NCI-H1436 (cell line): ENCODE measurements around the gene AGPAT4.
"Not testable (repeated sequence)": the region's sequence is repeated elsewhere in the genome, so short reads cannot be mapped to it uniquely, and the experiment has no call there.

Experiments
- DNase-seq: peaks from one replicate; lab custom pipeline; 2025; lab: John Stamatoyannopoulos, UW

AGPAT4 gene

DNA sequence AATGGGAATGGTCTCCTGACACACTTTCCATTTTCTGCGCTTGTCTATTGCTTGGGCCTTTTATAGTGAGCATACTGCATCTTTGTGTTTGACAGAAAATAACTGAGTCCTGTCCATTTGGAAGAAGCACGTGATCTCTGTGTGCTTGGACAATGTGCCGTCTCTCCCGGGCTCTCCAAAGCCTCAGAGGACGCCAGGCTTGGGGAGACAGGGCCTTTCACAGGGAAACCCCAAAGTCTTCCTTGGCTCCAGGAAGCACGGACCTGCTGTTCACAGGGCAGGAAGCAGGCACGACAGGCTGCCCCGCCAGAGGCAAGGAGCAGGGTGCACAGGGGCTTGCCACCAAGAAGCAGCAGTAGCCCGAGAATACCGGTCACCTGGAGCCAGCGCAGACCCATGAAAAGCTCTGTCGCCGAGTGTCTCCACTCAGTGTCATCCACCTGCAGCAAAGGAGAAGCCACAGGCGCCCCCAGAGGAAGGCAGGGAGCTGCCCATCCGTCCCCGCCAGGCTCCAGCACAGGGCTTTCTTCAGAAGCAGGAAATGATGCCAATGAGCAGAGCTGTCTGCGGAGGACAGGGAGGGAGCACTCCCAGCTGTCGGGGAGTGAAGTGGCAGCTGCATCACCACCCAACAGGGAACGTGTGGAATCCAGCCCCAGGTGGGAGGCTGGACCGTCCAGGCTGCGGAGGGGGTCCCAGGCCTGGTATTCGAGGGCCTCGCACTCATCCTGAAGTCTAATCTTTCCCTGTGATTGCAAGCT lies 135.1 kb downstream of the AGPAT4 start:
- no peak for DNase-seq

DNA sequence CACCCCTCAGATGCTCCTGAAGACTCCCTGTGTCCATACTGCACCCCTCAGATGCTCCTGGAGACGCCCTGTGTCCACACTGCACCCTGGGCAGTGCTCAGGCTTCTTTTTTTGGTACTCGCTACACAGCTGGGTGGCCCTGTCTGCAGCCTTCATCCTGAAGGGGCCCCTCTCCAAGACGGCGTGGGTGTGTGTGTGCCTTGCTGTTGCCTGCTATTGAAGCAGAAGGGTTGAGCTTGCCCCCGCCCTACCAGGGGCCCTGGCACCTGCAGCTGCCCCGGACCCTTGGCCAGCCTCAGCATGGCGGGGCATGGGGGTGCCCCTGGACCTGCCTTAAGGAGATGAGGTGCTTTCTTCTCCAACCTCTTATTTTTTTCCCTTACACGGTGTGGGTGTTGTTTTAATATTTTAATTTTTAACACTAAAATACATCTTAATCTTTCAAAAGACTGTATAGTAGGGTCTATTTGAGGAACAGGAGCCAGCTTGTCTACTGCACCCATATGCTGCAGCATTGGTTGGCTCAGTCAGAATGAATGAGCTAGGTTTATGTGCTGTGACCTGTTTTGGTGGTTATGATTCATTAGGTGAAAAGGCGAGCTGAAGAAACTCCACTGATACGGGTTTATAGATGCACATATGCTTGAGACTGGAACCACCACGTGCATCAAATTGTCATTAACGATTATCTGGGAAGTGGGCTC lies 135.9 kb downstream of the AGPAT4 start:
- DNase-seq = no peak

DNA sequence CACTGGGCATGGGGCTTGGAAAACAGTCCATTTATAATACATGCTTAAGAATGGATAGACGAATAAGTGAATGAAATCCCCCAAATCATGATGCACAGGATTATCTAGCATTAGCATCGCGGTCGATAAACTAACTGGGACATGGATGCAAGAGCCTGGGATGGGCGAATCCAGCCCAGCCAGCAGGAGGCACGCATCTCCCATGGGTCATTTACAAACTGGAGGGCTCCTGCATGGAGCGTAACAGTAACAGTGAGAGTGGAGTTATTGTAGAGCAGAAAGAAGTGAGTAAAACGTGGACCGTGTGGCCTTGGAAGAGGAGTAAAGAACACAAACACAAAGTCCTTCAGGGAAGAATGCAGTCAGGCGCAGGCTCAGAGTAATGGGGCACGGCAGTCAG lies 136.5 kb downstream of the AGPAT4 start:
- no peak for DNase-seq

DNA sequence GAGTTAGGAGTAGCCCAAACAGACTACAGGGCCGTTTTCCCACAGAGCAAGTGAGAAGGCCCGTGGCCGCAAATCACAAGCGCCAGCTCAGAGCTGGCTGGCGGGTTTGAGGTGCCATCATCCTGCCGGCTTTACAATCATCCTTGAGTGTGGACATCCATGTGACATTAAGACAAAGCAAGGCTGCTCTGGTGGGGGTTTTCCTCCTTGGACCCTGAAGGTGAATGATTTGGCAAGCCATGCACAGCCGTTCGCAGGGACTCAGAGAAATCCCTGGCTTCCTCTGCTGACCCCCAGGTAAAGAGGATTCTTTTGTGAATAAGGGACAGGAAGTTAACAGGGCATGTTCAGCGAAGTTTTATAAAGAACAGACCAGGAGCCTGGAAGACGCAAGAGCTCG lies 137.2 kb downstream of the AGPAT4 start:
- no peak for DNase-seq

DNA sequence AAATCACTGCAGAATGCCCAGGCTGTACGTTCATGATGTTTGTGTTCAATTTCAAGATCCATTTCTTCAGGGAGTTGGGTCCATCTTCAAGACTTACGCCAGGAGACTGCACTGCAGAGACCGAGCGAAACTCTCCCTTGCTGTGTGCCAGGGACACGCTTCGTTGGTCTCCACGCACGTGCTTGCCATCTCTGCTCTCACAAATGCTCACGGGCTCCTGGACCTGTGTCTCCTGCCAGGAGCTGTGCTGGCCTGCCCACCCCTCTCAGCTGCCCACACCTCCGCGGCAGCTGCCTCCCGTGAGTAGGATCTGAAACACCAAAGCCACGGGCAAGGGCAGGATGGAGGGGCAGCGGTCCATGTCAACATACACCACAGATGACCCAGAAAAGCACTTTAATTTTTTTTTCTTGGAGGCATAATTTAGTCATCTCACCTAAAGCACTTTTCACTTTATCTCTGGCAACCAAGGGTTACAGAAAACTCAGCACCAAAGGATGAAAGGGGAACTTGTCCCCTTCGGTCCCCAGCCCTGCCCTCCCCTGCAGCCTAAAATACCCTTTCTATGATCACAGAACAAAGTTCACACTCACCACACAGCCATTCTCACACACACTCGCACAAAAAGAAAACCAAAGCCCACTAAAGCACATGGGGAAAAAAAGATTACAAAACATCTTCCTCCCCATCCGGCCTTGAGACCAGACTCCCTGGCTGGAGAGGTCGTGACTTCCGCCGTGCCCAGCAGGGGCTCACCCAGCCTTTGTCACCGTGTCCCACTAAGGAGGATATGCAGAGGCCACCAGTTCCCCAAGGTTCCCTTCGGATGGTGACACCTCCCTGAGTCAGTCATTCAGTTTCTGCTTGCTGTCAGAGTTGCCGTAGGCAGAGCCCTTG lies 137.9 kb downstream of the AGPAT4 start:
- DNase-seq = no peak

DNA sequence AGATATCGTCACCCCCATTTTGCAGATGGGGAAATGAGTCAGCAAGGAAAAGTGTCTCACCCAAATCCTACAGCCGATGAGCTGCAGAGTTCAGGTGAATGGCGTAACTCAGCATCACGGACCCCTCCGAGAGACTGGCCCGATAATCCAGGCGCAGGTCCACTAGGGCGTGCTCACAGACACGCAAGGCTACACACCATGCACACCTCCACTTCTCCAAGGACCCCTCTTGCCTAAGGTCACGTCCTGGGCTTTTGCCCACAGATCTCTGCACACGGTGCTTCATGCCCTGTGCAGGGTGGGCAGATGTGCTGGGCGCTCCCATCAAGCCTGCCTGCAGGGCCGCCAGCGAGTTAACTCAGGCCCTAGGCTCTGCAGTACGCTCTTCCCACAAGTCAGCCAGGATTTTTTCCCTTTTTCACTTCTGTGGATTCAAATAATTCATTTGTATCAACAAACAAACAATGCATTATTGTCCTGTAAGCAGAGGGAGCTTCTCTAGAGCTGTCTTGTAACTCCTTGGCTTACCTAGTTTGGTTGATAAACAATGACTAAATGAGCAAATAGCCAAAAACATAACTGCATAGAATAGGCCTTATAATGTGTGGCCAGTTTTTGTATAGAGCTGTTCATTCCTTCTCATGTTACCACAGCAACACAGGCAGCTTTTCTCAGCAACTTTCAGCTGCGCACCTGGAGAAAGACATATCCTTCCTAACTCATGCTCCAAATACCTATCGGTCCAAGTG lies 139.1 kb downstream of the AGPAT4 start:
- no peak for DNase-seq

DNA sequence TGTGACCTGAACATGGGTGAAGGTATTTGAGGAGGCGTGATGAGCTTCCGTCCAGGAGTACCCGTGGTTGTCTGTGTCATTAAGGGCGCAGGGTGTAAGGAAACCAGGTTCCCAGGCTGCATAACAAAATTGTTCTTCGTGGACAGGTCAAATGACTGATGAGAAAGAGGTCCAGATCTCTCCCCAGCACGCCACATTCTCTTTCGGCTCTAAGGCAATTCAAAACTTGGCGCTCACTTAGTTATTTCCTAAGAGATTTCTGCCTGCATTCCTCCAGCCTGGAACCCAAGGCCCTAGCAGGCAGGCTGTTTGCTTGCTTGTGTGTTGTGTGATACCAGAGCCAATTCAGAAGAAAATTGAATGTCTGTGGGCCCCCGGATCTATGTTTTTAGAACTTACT lies 139.9 kb downstream of the AGPAT4 start:
- DNase-seq = no peak

DNA sequence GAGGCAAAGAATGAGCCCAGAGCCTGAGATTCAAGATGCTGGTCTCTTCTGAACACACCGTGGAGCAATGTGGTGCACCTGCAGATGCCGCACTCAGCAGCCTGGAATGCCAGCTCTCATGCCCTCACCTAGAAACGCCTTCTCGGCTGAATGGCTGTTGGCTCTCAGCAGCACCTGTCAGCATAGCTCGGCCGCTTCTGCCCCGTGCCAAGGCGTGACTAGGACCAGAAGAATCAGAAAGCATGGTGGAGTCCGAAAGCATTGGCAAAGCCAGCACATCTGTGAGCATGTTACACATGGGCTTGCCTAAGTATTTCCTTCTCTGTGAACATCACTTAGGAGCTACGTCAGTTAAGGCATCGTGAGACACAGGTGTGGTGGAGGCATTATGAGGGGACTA lies 141.5 kb downstream of the AGPAT4 start:
- DNase-seq = no peak

DNA sequence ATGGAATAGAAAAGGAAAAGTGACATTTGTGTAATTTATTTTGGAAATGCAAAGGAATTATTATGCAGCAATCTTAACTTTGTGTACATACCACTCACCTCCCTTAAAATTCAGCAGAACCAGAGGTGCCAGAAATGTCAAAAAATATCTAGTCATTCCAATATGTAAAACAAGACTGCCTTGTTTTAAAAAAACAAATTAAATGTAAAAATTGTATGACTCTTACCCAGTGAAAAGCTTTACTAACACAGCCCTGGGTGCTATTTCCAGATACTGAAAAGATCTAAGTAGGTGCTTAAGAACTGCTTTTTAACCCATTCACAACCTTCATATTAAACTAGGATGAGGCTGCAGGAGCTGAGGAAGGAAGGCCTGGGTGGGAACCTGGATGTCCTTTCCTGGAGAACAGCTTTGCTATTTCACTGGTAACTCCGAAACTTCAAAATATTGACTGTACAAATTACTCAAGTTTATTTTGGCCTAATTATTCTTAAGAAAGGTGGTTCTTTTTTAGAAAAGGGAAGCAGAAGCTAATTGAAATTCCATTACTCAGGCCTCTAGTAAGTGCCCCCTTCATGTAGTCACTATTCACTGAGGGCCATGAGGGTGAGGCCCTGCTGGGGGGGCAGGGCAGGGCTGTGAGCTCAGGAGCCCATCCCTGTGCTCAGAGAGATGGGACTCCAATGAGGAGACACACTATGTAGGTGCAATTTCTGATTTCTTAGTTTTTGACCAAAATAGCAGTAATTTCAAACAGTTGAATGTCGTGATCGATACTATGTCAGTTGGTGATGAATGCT lies 142.7 kb downstream of the AGPAT4 start:
- no peak for DNase-seq

DNA sequence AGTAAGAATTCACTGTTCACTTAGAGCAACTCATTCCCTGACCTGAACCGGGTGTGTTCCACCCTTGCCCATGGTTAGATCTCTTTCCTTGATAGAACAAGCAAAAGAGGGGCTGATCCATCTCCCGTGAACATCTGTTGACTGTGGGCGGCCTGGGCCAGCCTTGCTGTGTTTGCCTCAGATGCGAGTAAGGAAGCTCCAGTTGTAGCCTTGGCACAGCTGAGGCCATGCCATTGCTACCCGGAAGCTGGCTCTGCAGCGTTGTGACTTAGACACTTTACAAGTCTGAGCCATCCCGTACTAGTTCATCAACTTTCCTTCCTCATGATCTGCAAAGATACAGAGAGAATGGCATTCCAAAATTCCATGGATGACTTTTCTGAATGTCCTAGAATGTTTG lies 143.3 kb downstream of the AGPAT4 start:
- DNase-seq = no peak

DNA sequence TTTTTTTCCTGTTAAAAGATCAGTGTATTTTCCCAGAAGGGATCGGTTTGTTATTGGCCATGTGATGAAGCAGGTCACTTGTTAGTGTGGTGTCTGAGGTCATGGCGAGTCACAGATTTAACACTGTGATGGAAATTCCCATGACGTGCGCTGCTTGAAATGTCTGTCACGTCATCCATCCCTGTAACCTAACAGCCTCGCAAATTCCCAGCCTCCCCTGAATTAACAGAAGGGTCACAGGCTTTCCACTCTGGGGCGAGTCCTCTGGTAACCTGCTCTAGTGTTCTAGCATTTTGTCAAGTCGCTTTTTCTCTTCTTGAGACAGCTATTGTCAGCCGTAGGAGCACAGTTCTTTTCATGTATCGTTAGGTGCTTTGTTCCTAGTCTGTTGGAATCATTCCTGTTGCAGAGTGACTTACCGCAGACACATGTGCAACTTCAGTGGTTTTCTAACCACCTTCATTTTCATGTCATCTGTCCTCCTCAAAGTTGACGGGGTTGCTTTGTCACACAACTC lies 145.1 kb downstream of the AGPAT4 start:
- DNase-seq = no peak

DNA sequence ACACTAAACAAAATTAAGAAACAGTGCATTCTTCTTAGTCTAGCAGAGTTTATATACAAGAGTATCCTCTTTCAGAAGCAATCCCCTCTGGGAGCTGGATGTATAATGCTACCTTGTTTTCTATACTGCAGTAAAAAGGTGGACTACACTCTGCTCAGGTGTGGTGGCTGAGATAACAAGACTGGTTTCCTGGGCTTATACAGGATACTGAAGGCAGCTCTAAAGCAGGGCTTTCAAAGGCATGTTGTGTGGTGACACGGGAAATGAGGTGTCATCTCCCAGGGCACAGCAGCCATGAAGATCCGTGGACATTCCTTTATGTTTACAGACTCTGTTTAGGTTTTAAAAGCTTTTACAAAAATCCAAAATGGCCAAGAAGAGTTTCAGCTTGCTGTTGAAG lies 145.6 kb downstream of the AGPAT4 start:
- DNase-seq = no peak

DNA sequence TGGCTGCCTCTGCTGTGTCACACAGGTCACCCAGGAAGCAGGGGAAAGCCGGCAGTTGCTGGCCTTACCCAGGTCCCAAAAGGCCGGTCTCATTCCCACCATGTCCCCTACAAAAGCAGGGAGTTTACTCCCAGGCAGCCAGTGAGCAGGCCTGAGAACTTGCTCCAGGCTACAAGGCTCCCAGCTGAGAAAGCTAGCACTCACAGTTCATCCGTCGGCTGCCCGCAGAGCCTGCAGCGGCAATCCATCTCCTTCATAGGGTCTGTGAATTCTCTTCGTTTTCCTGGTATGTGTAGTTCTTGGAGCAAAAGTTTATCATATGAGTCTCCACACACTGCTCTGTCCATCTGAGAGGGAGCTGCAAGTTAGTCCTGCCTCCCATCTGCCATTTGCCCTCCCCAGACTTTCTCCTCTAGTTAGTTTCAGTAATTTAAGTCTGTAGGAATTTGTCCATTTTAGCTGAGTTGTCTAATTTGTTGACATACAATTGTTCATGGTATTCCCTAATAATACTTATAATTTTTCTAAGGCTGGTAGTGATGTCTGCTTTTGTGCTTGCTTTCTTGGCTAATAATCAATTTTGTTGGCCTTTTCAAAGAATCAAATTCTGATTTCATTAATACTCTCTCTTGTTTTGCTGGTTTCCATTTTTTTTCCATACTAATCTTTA lies 146.7 kb downstream of the AGPAT4 start:
- DNase-seq = no peak

DNA sequence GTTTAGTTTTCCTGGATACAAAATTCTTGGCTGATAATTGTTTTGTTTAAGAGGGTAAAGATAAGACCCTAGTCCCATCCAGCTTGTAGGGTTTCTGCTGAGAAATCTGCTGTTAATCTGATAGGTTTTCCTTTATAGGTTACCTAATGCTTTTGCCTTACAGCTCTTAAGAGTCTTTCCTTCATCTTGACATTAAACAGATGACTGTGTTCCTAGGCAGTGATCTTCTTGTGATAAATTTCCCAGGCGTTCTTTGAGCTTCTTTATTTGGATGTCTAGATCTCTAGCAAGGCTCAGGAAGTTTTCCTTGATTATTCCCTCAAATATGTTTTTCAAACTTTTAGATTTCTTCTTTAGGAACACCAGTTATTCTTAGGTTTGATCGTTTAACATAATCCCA lies 148.3 kb downstream of the AGPAT4 start:
- no peak for DNase-seq

DNA sequence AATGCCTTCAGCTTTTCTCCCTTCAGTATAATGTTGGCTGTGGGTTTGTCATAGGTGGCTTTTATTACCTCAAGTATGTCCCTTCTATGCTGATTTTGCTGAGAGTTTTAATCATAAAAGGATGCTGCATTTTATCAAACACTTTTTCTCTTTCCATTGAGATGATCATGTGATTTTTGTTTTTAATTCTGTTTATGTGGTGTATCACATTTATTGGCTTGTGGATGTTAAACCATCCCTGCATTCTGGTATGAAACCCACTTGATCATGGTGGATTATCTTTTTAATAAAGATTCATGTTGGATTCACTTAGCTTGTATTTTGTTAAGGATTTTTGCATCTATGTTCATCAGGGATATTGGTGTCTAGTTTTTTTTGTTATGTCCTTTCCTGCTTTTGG lies 150.5 kb downstream of the AGPAT4 start:
- DNase-seq = not testable (repeated sequence)

DNA sequence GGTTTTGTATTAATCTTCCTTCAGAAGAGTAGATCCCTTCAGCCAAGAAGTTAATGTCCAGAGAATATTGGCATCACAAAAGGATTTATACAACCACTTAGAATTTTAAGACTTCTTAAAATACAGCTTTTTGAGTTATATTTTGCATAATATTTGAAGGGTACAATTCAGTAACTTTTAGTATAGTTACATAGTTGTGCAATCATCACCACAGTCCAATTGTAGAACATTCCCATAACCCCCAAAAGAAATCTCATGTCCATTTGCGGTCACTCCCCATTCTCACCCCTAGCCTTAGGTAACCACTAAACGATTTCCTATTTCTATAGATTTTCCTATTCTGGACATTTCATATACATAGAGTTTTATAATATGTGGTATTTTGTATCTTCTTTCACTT lies 155.9 kb downstream of the AGPAT4 start:
- no peak for DNase-seq

DNA sequence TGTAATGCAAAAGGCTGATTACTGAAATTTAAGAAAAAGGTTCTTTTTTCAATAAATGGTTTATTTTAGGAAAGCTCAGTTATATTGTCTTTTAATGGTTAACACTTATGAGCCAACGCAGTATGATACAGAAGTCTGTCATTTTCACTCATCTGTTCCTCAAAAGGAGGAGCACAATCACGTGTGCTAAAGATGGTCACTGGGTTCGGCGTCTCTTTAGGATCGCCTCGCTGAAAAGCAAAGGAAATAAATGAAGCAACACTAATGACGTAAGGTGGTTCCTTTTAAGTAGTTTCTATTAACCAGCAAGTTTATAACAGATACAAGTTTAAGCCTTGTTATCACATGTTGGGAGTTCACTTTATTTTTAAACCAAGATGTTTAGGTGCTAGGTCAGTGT lies 156.6 kb downstream of the AGPAT4 start:
- DNase-seq = no peak

DNA sequence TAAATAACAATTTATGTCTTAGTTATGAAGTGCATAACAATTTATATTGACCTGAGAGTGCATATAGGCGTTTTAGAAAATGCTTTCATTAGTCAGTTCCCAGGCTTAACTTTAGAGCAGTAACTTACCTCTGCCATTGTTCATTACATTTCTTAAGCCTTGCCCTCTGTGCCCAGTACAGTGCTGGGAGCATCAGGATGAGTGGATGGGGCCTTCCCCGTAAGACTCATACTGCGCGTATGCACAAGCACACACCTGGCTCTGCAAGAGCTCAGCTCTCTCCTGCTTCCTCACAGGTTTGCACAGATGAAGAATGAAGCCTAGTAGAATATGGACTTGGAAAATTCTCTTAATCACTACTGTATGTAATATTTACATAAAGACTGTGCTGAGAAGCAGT lies 157.3 kb downstream of the AGPAT4 start:
- DNase-seq = no peak

DNA sequence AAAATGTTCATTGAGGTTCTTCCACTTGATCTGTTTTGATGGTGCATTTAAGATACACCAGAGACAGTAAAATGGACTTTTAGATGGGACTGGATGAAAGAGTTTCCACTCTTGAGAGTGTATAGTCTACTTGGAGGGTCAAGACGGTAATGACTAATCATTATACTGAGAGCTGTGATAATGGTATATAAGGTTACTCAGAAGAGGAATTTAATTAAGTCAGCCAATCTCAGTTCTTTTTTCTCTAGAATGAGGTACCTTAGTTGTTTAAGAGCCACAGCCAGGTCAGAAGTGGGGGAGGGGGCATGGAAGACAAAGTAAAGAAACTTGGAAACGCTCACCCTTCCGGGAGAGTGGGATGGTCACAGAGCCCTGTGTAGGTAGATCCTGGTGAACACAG lies 158.4 kb downstream of the AGPAT4 start:
- DNase-seq = no peak

DNA sequence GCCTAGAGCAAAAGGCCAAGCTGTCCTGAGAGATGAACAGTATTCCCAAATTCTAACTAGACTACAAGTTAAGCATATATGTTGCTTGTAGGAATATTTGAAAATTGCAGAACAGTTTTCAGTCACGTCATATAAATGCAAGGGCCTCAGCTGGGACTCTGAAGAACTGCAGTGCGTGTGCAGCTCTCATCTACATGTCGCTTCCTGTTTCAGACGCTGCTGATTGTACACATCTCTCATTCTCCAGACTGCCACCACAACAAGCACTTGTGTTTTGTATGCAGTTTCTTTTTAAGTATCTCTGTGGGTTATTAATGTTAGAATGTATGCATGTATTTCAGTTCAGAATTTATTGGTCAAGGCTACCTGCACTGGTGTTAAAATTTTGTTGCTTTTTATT lies 162.6 kb downstream of the AGPAT4 start:
- DNase-seq = no peak
